ENCODE results near the gene DNAJC11. TPM values are rescaled to one million over a fixed set of nuclear protein-coding genes. Genes with fewer than 3 reads are reported as not detected.
A peak's percentile ranks its signal among the peaks of the same experiment; 100 is the strongest.
"Not testable (repeated sequence)": the region's sequence is repeated elsewhere in the genome, so short reads cannot be mapped to it uniquely, and the experiment has no call there.

The DNAJC11 gene
- total and polyA plus RNA-seq, 10 donors = 13.3 to 66.9 (median 54.6) TPM

GRCh38 chr1:6646499-6647148, 55.0 kb downstream of the DNAJC11 start:
- no peak for DNase-seq
- H3K36me3 ChIP-seq = peaks cover 0 to 83% (median 46%) of the 10 kb centered on the region in 6 donors

GRCh38 chr1:6645018-6645417, 56.6 kb downstream of the DNAJC11 start:
- intact Hi-C loops (cut with DNase I; ENCODE audit: low total_unique reads) = loop anchor here (5.0 kb wide), 1 partner anchor 158 kb away; no protein-coding TSS in a partner anchor
- no peak overlapping the region for H3K4me3 ChIP-seq
- TF ChIP-seq POLR2A (IDR thresholded peaks at IDR 0.05) (no peak), CTCF (IDR thresholded peaks at IDR 0.05 in 8 of 11, conservative IDR thresholded peaks at IDR 0.05 in 3 of 11) (no peak), POLR2AphosphoS5 (IDR thresholded peaks at IDR 0.05) (no peak)
- 92 to 97% (median 94%) methylated on average over 7 of the region's 7 CpGs for WGBS, 5 donors
- peaks cover 0 to 8% (median 0%) of the 10 kb centered on the region in 6 donors for H3K4me1 ChIP-seq
- peaks cover 0 to 82% (median 49%) of the 10 kb centered on the region in 6 donors for H3K36me3 ChIP-seq
- no peak for DNase-seq
- no peak overlapping the region for H3K27ac ChIP-seq
- H3K9me3 ChIP-seq = no peaks in the 10 kb centered on the region
- H3K27me3 ChIP-seq (replicated peaks in 1 of 7) = no peaks in the 10 kb centered on the region

More at GRCh38 chr1:6646499-6647148, 55.0 kb downstream of the DNAJC11 start:
- Histone ChIP-seq H3K4me1 (peaks cover 0 to 8% (median 0%) of the 10 kb centered on the region in 6 donors), H3K4me3 (no peak overlapping the region), H3K9me3 (no peaks in the 10 kb centered on the region), H3K27me3 (replicated peaks in 1 of 7) (no peaks in the 10 kb centered on the region), H3K27ac (no peak overlapping the region)
- peak in 9 of 11 experiments; percentile 47 to 69 (median 57) for TF ChIP-seq CTCF (IDR thresholded peaks at IDR 0.05 in 8 of 11, conservative IDR thresholded peaks at IDR 0.05 in 3 of 11)
- TF ChIP-seq POLR2A (IDR thresholded peaks at IDR 0.05) = no peak
- intact Hi-C loops (cut with DNase I; ENCODE audit: low total_unique reads) = loop anchor here (5.0 kb wide), 1 partner anchor 159 kb away; no protein-coding TSS in a partner anchor
- 58 to 66% (median 66%) methylated on average over 10 of the region's 10 CpGs for WGBS, 5 donors

GRCh38 chr1:6640867-6641266, 60.7 kb downstream of the DNAJC11 start:
- H3K4me1 ChIP-seq; H3K9me3 ChIP-seq; intact Hi-C loops (cut with DNase I; ENCODE audit: low total_unique reads); H3K4me3 ChIP-seq; DNase-seq; H3K27me3 ChIP-seq (replicated peaks in 1 of 7); H3K27ac ChIP-seq: not testable (repeated sequence)
- H3K36me3 ChIP-seq = peaks cover 0 to 99% (median 85%) of the 10 kb centered on the region in 6 donors
- WGBS, 5 donors = 91 to 97% (median 95%) methylated on average over 3 of the region's 3 CpGs

GRCh38 chr1:6638226-6638625, 63.4 kb downstream of the DNAJC11 start:
- no peak for DNase-seq
- 79 to 90% (median 87%) methylated on average over 15 to 18 of the region's 18 CpGs for WGBS, 5 donors
- peak; percentile 14 to 60 (median 55) for TF ChIP-seq POLR2AphosphoS5 (IDR thresholded peaks at IDR 0.05)
- TF ChIP-seq CTCF (IDR thresholded peaks at IDR 0.05 in 8 of 11, conservative IDR thresholded peaks at IDR 0.05 in 3 of 11) = no peak
- H3K27ac ChIP-seq = peak overlapping the region in 2 of 8 donors; percentile 28 to 41
- intact Hi-C loops (cut with DNase I; ENCODE audit: low total_unique reads) = no loop called here
- no peaks in the 10 kb centered on the region for H3K27me3 ChIP-seq (replicated peaks in 1 of 7)
- H3K36me3 ChIP-seq = peaks cover 0 to 99% (median 89%) of the 10 kb centered on the region in 6 donors
- no peak overlapping the region for H3K4me3 ChIP-seq
- no peaks in the 10 kb centered on the region for H3K4me1 ChIP-seq
- H3K9me3 ChIP-seq = no peaks in the 10 kb centered on the region
